Ovary (tissue), 3 donors: ENCODE data around the gene HAGH.

Source experiments
- CTCF ChIP-seq, 3 donors: fragments of 450-650 bp in 2 of 3; fragments of 200-600 bp in 1 of 3; IDR thresholded peaks; one replicate each; pipeline versions ENCODE4 v1.5.1 to v1.8.0; 2016 to 2022; ENCODE audit warnings: antibody characterized with exemption in 3 of 3, mild to moderate bottlenecking in 1 of 3
- EP300 ChIP-seq: sonication (generic); formaldehyde crosslinking; IDR thresholded peaks from one replicate; pipeline ENCODE4 v1.6.1; 2017; ENCODE audit warnings: antibody characterized with exemption
- POLR2A ChIP-seq: fragments of 450-650 bp; IDR thresholded peaks from one replicate; pipeline ENCODE4 v1.6.1; 2017; ENCODE audit warnings: antibody characterized with exemption, mild to moderate bottlenecking, moderate library complexity
- donor health status: DM: no; HTN: no; CAD: no.

GRCh38 chr16:1771188-1771863 lies 55.3 kb downstream of the HAGH start, which contains the start of gene NME3:
- TF ChIP-seq CTCF (IDR thresholded peaks at IDR 0.05) (no peak), EP300 (no peak), POLR2A (no peak)
